GM19043 (cell line): ENCODE measurements around the gene MAST4.
"Not testable (repeated sequence)": the region's sequence is repeated elsewhere in the genome, so short reads cannot be mapped to it uniquely, and the experiment has no call there.

Source experiments
- ATAC-seq: cut with Tn5 transposase; IDR thresholded peaks from one replicate; pipeline ENCODE4 v1.9.1; 2021; ENCODE audit warnings: low read depth; ENCODE audit not compliant: unreplicated experiment

MAST4 gene

DNA sequence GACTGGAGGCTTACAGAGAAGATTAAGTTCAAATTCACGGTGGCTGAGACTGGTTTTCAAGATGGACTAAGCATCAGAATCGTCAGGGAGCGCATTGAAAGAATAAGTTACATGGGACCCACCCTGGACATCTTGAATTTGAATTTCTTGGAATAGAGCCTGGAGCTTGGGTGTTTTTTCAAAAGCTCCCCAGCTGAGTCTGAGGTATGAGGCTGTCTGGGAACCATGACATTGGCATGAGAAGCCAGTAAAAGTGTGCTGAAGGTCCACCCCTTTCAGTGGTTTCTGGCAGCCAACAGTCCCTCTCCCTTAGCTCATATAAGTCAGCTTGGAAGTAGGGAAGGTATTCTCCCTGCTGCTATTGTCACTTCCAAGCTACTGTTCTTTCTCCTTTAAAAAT is 97.8 kb downstream of the MAST4 start:
- no peak for ATAC-seq

GRCh38 chr5:66695840-66696239 is 99.6 kb downstream of the MAST4 start:
- ATAC-seq: not testable (repeated sequence)

GRCh38 chr5:66697796-66698564 is 101.8 kb downstream of the MAST4 start:
- no peak for ATAC-seq

DNA sequence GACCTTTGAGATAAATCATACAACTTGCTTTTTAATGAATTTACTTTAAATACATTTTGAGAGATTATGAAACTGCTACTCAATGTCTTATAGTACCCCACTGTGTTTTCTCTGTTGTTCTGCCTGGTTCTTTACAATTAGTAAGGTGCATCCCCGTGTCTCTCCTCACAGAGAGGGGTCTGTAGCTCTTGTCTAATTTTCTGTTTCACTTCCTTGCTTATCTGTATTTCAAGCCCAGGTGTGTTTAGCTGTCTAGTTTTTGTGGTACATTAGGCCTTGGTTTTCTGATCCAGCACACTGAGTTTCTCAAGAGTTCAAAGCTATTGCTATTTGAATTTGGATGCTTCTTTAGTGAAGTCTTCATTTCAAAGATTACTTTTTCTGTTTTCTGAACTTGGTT is 105.1 kb downstream of the MAST4 start:
- ATAC-seq: peak; percentile 71

DNA sequence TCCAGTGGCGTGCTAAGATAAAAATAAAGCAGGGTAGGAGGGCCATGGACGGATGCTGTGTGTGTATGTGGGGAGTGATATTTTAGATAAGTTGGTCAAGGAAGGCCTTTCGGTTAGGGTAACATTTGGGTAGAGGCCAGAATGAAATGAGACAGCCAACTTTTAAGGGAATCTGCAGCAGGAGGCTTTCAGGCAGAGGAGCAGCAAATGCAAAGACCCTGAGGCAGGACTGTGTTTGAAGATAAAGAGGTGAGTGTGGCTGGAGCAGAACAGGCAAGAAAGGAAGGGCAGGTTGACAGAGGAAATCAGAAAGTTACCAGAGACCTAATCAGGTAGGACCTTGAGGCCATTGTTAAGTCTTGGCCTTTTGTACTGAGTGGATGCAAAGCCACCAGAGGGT is 106.2 kb downstream of the MAST4 start:
- ATAC-seq: no peak

DNA sequence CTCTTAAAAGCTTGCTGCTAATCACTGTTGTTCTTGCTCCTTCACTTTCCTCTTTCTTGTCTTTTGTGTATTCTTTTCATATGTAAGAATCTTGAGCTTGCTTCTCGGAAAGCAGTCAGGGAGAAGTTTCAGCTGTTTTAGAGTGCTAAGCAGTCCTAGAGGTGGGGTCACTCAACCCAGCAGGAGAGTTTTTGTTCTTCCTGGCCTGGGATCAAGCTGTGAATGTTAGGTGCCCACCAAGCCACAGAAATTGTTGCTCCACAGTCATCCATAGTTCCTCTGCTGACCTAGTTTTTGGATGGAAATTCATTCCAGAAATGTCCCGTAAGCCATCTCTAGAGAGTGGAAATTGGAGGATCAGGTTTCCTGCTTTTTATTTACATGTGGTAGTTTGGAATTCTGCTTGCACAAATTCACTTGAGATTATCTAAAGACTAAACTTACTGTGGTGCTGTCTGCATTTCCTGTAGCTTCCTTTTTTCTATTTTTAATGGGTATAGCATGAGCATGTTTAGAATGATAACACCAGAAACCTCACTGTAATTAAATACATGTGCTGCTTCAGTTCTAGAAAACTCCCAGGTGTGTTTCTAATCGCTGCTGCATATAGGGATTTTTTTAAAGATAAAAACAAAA is 108.7 kb downstream of the MAST4 start:
- ATAC-seq: no peak

GRCh38 chr5:66708368-66708767 is 112.2 kb downstream of the MAST4 start:
- no peak for ATAC-seq

GRCh38 chr5:66710557-66711088 is 114.4 kb downstream of the MAST4 start:
- ATAC-seq: no peak

GRCh38 chr5:66713998-66714397 is 117.8 kb downstream of the MAST4 start:
- ATAC-seq: no peak

GRCh38 chr5:66717455-66718373 is 121.5 kb downstream of the MAST4 start:
- ATAC-seq: no peak

DNA sequence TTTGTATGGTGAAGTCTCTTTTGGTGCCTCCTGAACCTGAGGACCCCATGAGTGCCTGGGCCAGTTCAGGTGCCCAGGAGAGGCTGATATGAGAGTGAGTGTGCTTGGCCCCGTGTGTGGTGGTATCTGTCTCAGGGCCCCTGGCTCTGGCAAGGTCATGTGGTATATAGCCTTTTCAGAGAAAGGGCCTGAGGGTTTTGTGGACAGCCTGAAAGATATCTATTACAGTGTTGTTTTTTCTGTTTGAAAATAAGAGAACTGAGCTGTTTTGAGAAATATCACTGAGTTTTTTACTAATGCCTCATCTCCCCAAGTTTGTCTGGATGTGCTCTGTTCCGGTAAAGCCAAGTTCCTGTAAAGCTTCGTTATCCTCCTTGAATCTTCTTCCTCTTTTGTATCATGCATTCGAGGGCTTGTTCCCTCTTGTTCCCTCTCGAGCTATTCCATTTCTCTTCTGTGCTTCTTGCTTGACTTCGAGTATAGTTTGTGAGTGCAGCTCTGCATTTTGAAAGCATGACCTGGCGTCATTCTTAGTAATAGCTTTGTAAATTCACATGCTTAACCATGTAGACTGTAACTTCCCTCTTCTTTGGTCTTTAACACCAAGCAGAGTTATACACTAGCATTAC is 122.3 kb downstream of the MAST4 start:
- ATAC-seq: no peak

DNA sequence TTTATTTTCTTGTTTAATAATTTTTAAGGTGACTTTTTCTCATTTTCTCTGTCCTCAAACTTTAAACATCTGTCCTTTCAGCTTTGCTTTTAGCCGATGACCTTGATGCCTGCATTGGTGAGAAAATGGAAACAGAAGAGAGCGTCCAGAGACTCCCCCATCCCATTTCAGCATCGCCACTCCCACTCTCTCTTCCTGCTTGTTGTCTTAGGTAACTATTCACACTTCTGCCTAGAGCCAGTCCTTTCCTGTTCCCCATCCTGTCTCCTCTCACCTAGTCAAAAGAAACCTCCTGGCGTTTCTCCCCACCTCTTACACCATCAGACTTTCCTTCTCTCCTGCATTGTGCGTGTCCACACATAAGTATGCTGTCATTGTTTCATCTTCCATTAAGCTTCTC is 124.6 kb downstream of the MAST4 start:
- no peak for ATAC-seq

- ATAC-seq: no peak
Observed at GRCh38 chr5:66722686-66723085, 126.5 kb downstream of the MAST4 start.

- ATAC-seq: no peak
Observed at GRCh38 chr5:66724349-66725139, 128.4 kb downstream of the MAST4 start.

GRCh38 chr5:66727630-66728029 is 131.4 kb downstream of the MAST4 start:
- ATAC-seq: no peak

DNA sequence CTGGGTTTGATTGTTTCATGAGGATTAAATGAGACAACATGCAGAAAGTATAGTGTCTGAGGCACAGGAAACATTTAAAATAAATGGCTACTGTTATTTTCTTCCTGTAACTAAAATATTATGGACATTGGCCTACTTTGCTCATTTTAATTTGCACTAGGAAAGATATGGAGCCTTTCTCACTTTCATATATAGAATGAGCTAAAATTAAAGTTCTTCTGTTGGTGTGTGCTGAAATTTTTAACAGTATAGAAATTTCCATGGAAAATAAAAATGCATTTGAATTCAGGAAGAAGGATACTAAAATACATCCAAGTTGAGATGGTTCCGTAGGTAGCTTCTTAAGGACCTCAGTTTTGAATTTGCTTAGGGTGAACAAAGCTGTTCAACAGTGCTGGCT is 131.9 kb downstream of the MAST4 start:
- no peak for ATAC-seq

GRCh38 chr5:66737096-66737495 is 140.9 kb downstream of the MAST4 start:
- no peak for ATAC-seq

DNA sequence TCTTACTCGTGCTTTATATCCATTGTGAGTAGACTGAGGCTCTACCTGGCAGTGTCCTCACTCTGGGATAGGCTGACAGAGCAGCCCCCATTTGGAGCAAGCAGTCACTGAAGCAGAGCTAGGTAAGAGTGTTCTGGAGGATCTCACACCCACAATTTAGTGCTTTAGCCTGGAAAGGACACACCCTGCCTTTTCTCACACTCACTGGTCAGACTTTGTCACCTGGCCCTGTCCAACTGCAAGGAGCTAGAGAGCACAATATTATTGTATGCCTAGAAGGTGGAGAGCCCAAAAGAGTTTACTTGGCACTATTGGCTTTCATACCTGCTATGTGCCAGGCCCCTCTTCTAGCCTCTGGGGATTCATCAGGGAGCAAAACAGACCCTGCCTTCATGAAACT is 141.9 kb downstream of the MAST4 start:
- no peak for ATAC-seq

DNA sequence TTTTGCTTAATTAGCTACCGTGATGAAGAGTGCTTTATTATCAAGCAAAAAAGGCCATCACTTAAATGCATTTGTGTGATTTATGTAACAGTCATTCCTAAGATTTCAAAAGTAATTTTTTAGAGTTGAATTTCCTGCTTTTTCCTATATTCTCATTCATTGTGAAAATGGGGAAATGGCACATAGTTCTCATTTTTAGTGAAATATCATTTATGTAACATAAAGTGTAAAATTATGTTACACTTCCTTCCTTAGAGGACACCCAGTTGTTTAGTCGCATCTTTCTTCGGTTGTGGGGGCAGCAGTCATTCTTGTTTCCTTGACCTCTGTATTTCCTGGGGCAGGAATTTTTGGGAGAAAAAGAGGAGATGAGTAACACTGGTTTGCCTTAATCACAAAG is 142.8 kb downstream of the MAST4 start:
- no peak for ATAC-seq

DNA sequence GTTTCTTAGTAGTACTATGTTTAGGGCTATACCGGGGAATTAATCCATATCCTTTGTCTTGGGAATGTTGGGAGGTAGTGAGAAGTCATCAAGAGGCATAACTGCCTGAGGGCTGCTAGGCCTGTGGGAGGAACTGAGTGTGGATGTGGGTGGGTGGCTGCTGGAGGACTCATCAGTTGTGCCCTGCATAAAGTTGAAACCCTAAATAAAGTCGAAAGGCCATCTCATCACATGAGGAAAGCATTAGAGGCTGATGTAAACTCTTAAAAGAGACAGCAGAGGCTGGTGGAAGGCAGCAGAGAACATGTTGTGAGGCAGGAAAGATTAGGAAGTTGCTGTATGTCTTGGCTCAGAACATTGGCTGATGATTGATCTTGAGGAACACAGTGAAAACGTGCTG is 143.8 kb downstream of the MAST4 start:
- no peak for ATAC-seq
